ENCODE data around the gene ROR2.

The ROR2 gene

DNA sequence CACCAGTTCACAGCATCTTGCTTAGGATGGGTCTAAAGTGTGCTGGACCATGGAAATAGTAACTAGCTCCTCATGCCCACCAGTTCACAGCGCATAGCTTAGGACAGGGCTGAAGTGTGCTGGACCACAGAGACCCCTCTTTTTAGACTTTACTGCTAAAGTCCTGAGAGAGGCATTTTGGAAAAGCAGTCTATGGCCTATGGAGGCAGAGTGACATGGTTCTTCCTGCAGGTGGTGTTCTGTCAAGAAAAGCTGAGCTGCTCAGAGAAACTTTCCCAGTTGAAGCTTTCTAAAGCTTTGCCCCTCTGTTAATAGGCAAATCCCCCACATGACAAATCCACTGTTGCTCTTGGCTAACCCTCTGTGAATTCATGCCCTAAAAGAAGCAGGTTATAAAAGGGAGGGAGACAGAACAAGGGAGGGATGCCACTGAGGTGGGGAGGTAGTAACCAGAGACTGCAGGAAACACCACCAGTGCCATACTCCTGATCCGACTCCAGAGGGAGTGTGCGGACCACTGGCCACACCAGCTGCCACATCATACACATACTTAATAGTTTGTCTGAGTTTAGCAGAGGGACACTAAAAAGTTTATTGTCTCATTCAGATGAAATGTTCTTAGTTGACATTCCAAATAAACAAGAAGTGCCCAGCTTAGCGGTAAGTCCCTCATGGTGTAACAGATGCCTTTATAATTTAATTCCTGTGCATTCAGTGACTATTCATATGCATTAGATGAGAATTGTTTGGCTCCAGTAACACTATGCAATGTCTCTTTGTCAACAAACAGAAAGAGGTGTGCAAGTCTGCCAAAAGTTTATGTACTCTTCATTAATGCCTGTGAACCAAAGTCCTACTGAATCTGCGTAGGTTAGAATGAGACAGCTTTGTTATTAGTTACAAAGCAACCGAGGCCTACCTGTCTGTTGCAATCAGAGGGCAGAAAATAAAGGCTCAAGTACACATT lies 290.2 kb downstream of the ROR2 start:
- no peak overlapping the region for H3K4me2 ChIP-seq (ENCODE audit: low read depth, low read length, poor library complexity, severe bottlenecking)
- H4K20me1 ChIP-seq (ENCODE audit: insufficient read depth, low read length, poor library complexity, severe bottlenecking): no peaks in the 10 kb centered on the region
- no peak overlapping the region for H2AFZ ChIP-seq (ENCODE audit: low read length)
- no peaks in the 10 kb centered on the region for H3K36me3 ChIP-seq (ENCODE audit: insufficient read depth, low read length)
- H3K9ac ChIP-seq (ENCODE audit: low read depth, low read length, poor library complexity, severe bottlenecking): no peak overlapping the region
- no peaks in the 10 kb centered on the region for H3K4me1 ChIP-seq (ENCODE audit: insufficient read depth, low read length, poor library complexity, severe bottlenecking)
- no peaks in the 10 kb centered on the region for H3K9me2 ChIP-seq (replicated peaks; ENCODE audit: low read depth, low read length)
- TF ChIP-seq EZH2phosphoT487 (IDR thresholded peaks at IDR 0.05; ENCODE audit: borderline replicate concordance): no peak
- TF ChIP-seq, protein P1, sequence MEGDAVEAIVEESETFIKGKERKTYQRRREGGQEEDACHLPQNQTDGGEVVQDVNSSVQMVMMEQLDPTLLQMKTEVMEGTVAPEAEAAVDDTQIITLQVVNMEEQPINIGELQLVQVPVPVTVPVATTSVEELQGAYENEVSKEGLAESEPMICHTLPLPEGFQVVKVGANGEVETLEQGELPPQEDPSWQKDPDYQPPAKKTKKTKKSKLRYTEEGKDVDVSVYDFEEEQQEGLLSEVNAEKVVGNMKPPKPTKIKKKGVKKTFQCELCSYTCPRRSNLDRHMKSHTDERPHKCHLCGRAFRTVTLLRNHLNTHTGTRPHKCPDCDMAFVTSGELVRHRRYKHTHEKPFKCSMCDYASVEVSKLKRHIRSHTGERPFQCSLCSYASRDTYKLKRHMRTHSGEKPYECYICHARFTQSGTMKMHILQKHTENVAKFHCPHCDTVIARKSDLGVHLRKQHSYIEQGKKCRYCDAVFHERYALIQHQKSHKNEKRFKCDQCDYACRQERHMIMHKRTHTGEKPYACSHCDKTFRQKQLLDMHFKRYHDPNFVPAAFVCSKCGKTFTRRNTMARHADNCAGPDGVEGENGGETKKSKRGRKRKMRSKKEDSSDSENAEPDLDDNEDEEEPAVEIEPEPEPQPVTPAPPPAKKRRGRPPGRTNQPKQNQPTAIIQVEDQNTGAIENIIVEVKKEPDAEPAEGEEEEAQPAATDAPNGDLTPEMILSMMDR (conservative IDR thresholded peaks at IDR 0.05; ENCODE audit: low read length): peak; percentile 66
- H3K4me3 ChIP-seq (ENCODE audit: low read length, poor library complexity, severe bottlenecking): no peak overlapping the region
- H3K79me2 ChIP-seq (ENCODE audit: insufficient read depth, low read length): no peaks in the 10 kb centered on the region
- H3K27me3 ChIP-seq (ENCODE audit: insufficient read depth, low read length, poor library complexity, severe bottlenecking): no peaks in the 10 kb centered on the region
- H3F3A ChIP-seq (ENCODE audit: low read depth): no peaks in the 10 kb centered on the region
- no peaks in the 10 kb centered on the region for H3K9me3 ChIP-seq (ENCODE audit: insufficient read depth, low read depth, low read length)

GRCh38 chr9:91658513-91659105 lies 291.4 kb downstream of the ROR2 start:
- Histone ChIP-seq H3K27me3 (ENCODE audit: insufficient read depth, low read length, poor library complexity, severe bottlenecking) (no peaks in the 10 kb centered on the region), H3K9ac (ENCODE audit: low read depth, low read length, poor library complexity, severe bottlenecking) (no peak overlapping the region), H3K9me3 (ENCODE audit: insufficient read depth, low read depth, low read length) (no peaks in the 10 kb centered on the region), H3K4me1 (ENCODE audit: insufficient read depth, low read length, poor library complexity, severe bottlenecking) (no peaks in the 10 kb centered on the region), H3K4me3 (ENCODE audit: low read length, poor library complexity, severe bottlenecking) (no peak overlapping the region), H4K20me1 (ENCODE audit: insufficient read depth, low read length, poor library complexity, severe bottlenecking) (no peaks in the 10 kb centered on the region), H3K9me2 (replicated peaks; ENCODE audit: low read depth, low read length) (no peaks in the 10 kb centered on the region), H3K79me2 (ENCODE audit: insufficient read depth, low read length) (no peaks in the 10 kb centered on the region), H3K36me3 (ENCODE audit: insufficient read depth, low read length) (no peaks in the 10 kb centered on the region), H3F3A (ENCODE audit: low read depth) (no peaks in the 10 kb centered on the region), H2AFZ (ENCODE audit: low read length) (no peak overlapping the region), H3K4me2 (ENCODE audit: low read depth, low read length, poor library complexity, severe bottlenecking) (no peak overlapping the region)
- TF ChIP-seq EZH2phosphoT487 (IDR thresholded peaks at IDR 0.05; ENCODE audit: borderline replicate concordance): no peak
- TF ChIP-seq, protein P1 (conservative IDR thresholded peaks at IDR 0.05; ENCODE audit: low read length): no peak

DNA sequence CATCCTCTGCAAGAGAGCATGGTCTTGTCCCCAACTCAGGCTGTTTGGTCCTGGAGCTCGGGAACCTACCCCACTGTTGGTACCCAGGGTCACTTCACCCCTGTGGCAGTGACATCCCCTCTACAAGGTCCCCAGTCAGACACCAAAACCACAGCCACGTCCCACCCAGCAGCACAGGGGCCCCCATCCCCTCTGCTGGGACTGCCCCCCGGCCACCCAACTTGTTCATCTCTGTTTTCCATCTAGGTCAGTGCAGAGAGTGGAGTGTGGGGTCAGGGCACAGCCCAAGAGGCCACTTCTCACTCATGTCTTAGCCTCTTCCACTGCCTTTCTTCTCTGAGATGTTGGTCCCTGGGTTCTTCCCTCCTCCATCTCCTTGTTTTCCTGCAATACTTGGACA lies 292.5 kb downstream of the ROR2 start:
- Histone ChIP-seq H3F3A (ENCODE audit: low read depth) (no peaks in the 10 kb centered on the region), H3K4me3 (ENCODE audit: low read length, poor library complexity, severe bottlenecking) (no peak overlapping the region), H3K4me2 (ENCODE audit: low read depth, low read length, poor library complexity, severe bottlenecking) (no peak overlapping the region), H3K9ac (ENCODE audit: low read depth, low read length, poor library complexity, severe bottlenecking) (no peak overlapping the region), H3K36me3 (ENCODE audit: insufficient read depth, low read length) (no peaks in the 10 kb centered on the region), H4K20me1 (ENCODE audit: insufficient read depth, low read length, poor library complexity, severe bottlenecking) (no peaks in the 10 kb centered on the region), H2AFZ (ENCODE audit: low read length) (no peak overlapping the region), H3K9me3 (ENCODE audit: insufficient read depth, low read depth, low read length) (no peaks in the 10 kb centered on the region), H3K79me2 (ENCODE audit: insufficient read depth, low read length) (no peaks in the 10 kb centered on the region), H3K9me2 (replicated peaks; ENCODE audit: low read depth, low read length) (no peaks in the 10 kb centered on the region), H3K27me3 (ENCODE audit: insufficient read depth, low read length, poor library complexity, severe bottlenecking) (no peaks in the 10 kb centered on the region), H3K4me1 (ENCODE audit: insufficient read depth, low read length, poor library complexity, severe bottlenecking) (no peaks in the 10 kb centered on the region)
- TF ChIP-seq, protein P1 (conservative IDR thresholded peaks at IDR 0.05; ENCODE audit: low read length): no peak
- no peak for TF ChIP-seq EZH2phosphoT487 (IDR thresholded peaks at IDR 0.05; ENCODE audit: borderline replicate concordance)
